ENCODE results near the gene EIF4E. TPM values are rescaled to one million over a fixed set of nuclear protein-coding genes. Genes with fewer than 3 reads are reported as not detected.

Gene EIF4E
- total and polyA plus RNA-seq, 2 of the 4 experiments (the other 2 are of a cell fraction), result 80.4 to 113 TPM

DNA sequence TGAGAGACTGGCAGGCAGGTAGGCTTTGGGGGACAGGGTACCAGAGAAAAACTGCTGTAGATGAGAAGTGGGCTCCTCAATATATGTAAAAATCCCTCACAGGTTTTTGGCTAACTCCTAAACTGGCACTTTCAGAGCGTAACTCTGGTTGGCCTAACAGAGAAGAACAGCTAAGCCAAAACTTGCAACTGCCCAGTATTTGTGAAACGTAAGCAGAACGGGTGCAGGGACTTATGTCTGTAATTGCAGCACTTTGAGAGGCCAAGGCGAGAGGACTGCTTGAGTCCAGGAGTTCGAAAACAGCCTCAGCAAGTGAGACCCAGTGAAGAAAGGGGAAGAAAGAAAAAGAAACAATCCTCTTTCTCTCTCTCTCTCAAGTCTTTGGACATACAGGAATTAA, 25.0 kb downstream of the EIF4E start:
- Histone ChIP-seq H3K27me3 (ENCODE audit: control insufficient read depth, insufficient read depth, low read length) (no peaks in the 10 kb centered on the region), H2BK120ac (ENCODE audit: low read depth, low read length) (no peak overlapping the region), H3K56ac (ENCODE audit: extremely low read depth, insufficient read depth, low read length) (no peak overlapping the region), H4K5ac (ENCODE audit: low read depth, low read length) (no peak overlapping the region), H3K4me2 (ENCODE audit: low read depth, low read length) (no peak overlapping the region), H3K4me3 (ENCODE audit: insufficient read depth, low read depth, low read length) (no peak overlapping the region), H3K9me1 (ENCODE audit: insufficient read depth, low read length) (peaks cover 3% of the 10 kb centered on the region), H3K23ac (ENCODE audit: low read depth, low read length) (no peak overlapping the region; the same call in 1 of the 2 replicates), H2BK15ac (ENCODE audit: low read depth, low read length) (no peak overlapping the region), H2AFZ (replicated peaks; ENCODE audit: low read length, poor library complexity) (no peak overlapping the region), H3K4ac (ENCODE audit: low read depth, low read length) (peak overlapping the region; percentile 55; the same call in 1 of the 2 replicates), H3K14ac (replicated peaks; ENCODE audit: low read depth, low read length) (0 out of 2 replicates have a peak overlapping the region, but pooled peaks have one; percentile 52), H2AK9ac (replicated peaks; ENCODE audit: low read depth, low read length, poor library complexity) (no peak overlapping the region), H3K79me1 (ENCODE audit: low read depth in 1 of 2, low read length in 2 of 2) (peaks cover 17 to 64% of the 10 kb centered on the region in 2 experiments), H3K9ac (ENCODE audit: low read depth, low read length) (no peak overlapping the region), H2BK5ac (ENCODE audit: low read depth, low read length, poor library complexity, severe bottlenecking) (no peak overlapping the region), H4K91ac (ENCODE audit: insufficient read depth, low read depth, low read length) (no peak overlapping the region), H3K27ac (ENCODE audit: insufficient read depth, low read length) (peak overlapping the region; percentile 59; the same call in 1 of the 2 replicates), H3K36me3 (ENCODE audit: control insufficient read depth, insufficient read depth, low read length) (peaks cover 3% of the 10 kb centered on the region), H4K8ac (ENCODE audit: low read depth in 2 of 2, low read length in 2 of 2) (no peak overlapping the region), H3K4me1 (ENCODE audit: control insufficient read depth, insufficient read depth, low read length) (peaks cover 13% of the 10 kb centered on the region), H2BK20ac (ENCODE audit: low read depth, low read length) (no peak overlapping the region; the same call in 1 of the 2 replicates), H3K9me3 (ENCODE audit: control insufficient read depth, insufficient read depth, low read length) (no peaks in the 10 kb centered on the region), H2AK5ac (ENCODE audit: low read depth, low read length) (no peak overlapping the region), H4K20me1 (ENCODE audit: insufficient read depth, low read length) (peaks cover 52% of the 10 kb centered on the region), H3K18ac (ENCODE audit: low read depth, low read length) (no peak overlapping the region)
- no peak for DNase-seq
- ChIA-PET CTCF (no interaction called here), POLR2A (ENCODE audit: unreplicated experiment) (interaction anchor here (0.5 kb wide), 1 partner anchor 20 kb away, joined by 6 read pairs; no protein-coding TSS in a partner anchor)
- no peak for TF ChIP-seq CTCF (conservative IDR thresholded peaks at IDR 0.05; ENCODE audit: low read depth, low read length)
- no peak for TF ChIP-seq MAFK (IDR thresholded peaks at IDR 0.05; ENCODE audit: low read depth, low read length)
- TF ChIP-seq BHLHE40 (IDR thresholded peaks at IDR 0.05; ENCODE audit: low read depth, low read length), result no peak
- TF ChIP-seq RAD21 (IDR thresholded peaks at IDR 0.05; ENCODE audit: low read length), result no peak
- TF ChIP-seq NFE2L2 (IDR thresholded peaks at IDR 0.05; ENCODE audit: low read depth, low read length), result no peak
- TF ChIP-seq RCOR1 (IDR thresholded peaks at IDR 0.05; ENCODE audit: insufficient replicate concordance, low read length), result no peak
- no peak for TF ChIP-seq SMC3 (IDR thresholded peaks at IDR 0.05; ENCODE audit: low read depth, low read length)
- TF ChIP-seq POLR2A (IDR thresholded peaks at IDR 0.05; ENCODE audit: low read depth, low read length), result no peak
- no peak for TF ChIP-seq MXI1 (IDR thresholded peaks at IDR 0.05; ENCODE audit: borderline replicate concordance, low read depth, low read length)
- TF ChIP-seq CEBPB (IDR thresholded peaks at IDR 0.05; ENCODE audit: low read depth, low read length), result no peak
- no TSS peak for BruUV-seq (replicated peaks)
- no peak for ATAC-seq (ENCODE audit: low read depth)
- in situ Hi-C loops (cut with MboI; ENCODE audit: low sequenced_read_pairs), result no loop called here
- 100% methylated on average over 1 of the region's 5 CpGs; no CpG with 5 or more reads in 1 of the 2 experiments for WGBS, 2 experiments (ENCODE audit: extremely low coverage in 2 of 2, insufficient read length in 1 of 2)
- dilution Hi-C loops (cut with HindIII; ENCODE audit: low sequenced_read_pairs, unreplicated experiment), result no loop called here
- intact Hi-C loops (cut with micrococcal nuclease), result no loop called here

Measured in IMR-90 (cell line).